Skin epidermis (tissue), 12 donors: ENCODE results near the gene TPPP2.
A peak's percentile ranks its signal among the peaks of the same experiment; 100 is the strongest.

ENCODE experiments used
- H3K27ac ChIP-seq, 21 experiments: fragments of 200-600 bp; sonication (generic) in 11 of 21; one replicate each; pipeline ENCODE4 v1.5.0; 2020; ENCODE audit warnings: mild to moderate bottlenecking in 3 of 21, inconsistent platforms in 2 of 21, moderate library complexity in 2 of 21
- H3K4me3 ChIP-seq, 7 experiments: fragments of 200-600 bp; sonication (generic) in 2 of 7; one replicate each; pipeline ENCODE4 v1.5.0; 2020; ENCODE audit warnings: inconsistent platforms in 2 of 7, mild to moderate bottlenecking in 2 of 7, moderate library complexity in 1 of 7

The TPPP2 gene

DNA sequence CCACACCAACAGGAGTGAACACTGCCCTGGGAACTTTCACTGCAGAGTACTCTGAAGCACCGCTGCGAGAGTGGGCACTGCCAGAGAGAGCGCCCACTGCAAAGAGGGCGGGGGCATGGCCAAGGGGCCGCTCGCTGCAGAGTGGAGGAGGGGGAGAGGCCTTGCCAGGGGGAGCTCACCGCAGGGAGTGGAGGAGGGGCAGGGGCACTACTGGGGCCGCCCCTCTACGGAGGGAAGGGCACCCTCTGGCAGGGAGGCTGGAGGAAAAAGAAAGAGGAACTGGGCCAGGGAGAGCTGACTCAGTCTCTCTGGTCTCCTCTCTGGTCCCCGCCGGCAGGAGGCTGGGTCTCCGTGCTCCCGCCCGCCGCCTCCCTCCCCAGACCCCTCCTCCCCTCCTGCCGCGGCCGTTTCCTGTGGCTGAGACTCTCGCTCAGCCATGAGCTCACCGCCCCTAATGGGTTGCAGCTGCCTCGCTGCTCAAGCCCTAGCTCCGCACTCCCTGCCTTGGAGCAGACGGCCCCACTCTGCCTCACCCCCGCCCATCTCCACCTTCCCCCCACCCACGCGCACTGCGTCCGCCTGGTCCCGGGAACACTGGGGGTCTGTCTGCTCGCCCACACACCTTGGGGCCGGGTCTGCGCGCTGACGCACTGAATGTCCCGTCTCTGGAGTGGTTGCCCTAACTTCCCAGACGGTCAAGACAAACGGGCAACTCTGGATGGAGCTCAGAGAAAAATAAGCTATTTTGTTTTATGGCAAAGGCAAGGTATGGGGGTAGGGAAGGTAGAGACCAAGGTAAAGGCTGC, 41.4 kb downstream of the TPPP2 start:
- H3K27ac ChIP-seq, result peak overlapping the region; percentile 33 to 94 (median 88)
- H3K4me3 ChIP-seq, result peak overlapping the region; percentile 48 to 72 (median 61)

DNA sequence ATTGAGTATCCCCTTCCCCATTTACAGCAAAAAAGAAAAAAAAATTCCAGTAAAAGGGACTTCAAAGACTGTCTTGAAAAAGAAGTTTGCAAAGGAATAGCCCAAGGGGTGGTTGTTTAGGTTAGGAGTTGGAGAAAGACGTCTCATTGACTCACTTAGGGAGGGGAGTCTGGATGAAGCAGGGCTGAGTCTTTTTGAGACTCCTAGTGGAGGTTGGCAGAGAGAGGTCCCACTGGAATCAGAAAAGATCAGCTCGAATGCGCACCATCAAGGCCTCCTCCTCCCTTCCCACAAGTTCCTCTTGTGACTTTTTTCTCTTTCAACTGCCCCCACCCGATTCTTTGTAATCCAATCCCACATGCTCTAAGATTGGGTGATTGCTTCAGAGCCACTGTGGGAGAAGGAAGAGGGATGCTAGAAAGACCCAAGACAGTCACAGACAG, 42.0 kb downstream of the TPPP2 start:
- Histone ChIP-seq H3K27ac (peak overlapping the region in 20 of 21 experiments; percentile 48 to 94 (median 88)), H3K4me3 (peak overlapping the region; percentile 48 to 72 (median 61))

DNA sequence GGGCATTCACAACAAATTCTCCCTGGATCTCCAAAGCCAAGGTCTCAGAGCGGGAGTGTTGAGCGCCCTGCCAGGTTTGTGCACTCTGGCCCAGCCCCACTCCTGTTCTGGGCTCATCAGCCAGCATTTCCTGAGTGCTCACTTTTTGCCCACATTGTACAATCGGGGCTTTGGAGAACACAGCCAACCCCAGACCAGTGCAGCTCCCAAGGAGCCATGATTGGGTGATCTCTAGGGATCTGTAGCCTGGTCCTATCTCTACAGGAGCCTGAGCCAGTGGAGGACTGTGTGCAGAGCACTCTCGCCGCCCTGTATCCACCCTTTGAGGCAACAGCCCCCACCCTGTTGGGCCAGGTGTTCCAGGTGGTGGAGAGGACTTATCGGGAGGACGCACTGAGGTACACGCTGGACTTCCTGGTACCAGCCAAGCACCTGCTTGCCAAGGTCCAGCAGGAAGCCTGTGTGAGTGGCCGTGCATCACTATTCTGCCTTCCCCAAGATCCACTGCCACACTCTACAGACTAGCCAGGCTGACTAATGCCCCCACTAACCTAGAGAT, 42.8 kb downstream of the TPPP2 start:
- Histone ChIP-seq H3K4me3 (no peak overlapping the region), H3K27ac (peak overlapping the region in 13 of 21 experiments; percentile 14 to 94 (median 89))

DNA sequence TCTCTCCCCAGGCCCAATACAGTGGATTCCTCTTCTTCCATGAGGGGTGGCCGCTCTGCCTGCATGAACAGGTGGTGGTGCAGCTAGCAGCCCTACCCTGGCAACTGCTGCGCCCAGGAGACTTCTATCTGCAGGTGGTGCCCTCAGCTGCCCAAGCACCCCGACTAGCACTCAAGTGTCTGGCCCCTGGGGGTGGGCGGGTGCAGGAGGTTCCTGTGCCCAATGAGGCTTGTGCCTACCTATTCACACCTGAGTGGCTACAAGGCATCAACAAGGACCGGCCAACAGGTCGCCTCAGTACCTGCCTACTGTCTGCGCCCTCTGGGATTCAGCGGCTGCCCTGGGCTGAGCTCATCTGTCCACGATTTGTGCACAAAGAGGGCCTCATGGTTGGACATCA, 43.9 kb downstream of the TPPP2 start:
- Histone ChIP-seq H3K4me3 (no peak overlapping the region), H3K27ac (peak overlapping the region in 2 of 21 experiments; percentile 30 to 40)

DNA sequence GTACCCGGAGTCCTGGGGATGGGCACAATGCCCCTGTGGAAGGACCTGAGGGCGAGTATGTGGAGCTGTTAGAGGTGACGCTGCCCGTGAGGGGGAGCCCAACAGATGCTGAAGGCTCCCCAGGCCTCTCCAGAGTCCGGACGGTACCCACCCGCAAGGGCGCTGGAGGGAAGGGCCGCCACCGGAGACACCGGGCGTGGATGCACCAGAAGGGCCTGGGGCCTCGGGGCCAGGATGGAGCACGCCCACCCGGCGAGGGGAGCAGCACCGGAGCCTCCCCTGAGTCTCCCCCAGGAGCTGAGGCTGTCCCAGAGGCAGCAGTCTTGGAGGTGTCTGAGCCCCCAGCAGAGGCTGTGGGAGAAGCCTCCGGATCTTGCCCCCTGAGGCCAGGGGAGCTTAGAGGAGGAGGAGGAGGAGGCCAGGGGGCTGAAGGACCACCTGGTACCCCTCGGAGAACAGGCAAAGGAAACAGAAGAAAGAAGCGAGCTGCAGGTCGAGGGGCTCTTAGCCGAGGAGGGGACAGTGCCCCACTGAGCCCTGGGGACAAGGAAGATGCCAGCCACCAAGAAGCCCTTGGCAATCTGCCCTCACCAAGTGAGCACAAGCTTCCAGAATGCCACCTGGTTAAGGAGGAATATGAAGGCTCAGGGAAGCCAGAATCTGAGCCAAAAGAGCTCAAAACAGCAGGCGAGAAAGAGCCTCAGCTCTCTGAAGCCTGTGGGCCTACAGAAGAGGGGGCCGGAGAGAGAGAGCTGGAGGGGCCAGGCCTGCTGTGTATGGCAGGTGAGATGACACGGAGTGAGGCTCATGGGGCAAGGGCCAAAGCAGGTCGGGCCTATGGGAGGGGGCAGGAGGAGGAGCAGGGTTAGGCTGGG, 44.6 kb downstream of the TPPP2 start:
- Histone ChIP-seq H3K27ac (peak overlapping the region in 3 of 21 experiments; percentile 9 to 38 (median 30)), H3K4me3 (no peak overlapping the region)

DNA sequence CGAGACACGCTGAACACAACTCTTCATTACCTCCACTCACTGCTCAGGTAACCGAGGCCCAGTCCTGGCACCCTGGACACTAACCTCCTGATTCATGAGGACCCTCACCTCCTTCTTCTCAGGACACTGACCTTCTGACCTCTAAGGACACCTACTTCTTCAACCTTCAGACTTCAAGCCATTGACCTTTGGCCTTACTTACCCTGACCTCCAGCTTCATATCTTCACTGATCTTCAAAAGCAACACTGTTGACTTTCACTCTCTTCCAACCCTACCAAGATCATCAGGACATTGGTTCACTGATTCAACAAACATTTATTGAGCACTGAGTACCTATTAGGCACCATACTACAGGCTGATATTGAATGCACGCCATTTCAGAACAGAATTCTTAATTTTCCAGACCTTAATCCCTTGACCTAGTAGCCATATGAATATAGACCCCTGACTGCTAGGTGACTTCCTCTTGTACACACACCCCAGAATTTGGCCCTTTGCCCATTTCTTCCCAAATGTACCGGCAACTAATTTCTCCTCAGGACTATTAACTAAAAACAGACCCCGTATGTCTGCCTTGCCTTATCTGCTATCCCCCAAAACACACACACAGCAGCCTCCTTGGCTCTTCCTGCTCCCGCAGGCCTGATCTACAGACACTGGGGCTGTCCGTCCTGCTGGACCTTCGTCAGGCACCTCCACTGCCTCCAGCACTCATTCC, 45.9 kb downstream of the TPPP2 start:
- Histone ChIP-seq H3K4me3 (no peak overlapping the region), H3K27ac (no peak overlapping the region)

DNA sequence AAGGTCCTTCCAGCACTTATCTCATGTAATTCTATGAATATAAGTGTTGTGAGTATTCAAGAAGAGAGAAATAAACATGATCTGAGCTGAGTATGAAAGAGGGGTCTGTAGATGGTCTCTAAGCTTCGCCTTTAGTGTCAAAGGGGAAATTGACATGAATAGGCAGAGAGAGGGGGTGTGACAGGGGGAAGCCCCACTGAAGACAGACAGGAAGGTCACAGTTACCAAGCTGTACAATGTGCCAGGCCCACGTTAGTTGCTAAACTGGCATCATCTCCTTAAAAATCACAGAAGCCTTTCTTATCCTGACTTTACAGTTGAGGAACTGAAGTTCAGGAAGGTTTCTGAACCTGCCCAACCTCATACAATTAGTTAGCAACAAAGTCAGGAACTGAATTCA, 47.7 kb downstream of the TPPP2 start:
- Histone ChIP-seq H3K4me3 (no peak overlapping the region), H3K27ac (no peak overlapping the region)

DNA sequence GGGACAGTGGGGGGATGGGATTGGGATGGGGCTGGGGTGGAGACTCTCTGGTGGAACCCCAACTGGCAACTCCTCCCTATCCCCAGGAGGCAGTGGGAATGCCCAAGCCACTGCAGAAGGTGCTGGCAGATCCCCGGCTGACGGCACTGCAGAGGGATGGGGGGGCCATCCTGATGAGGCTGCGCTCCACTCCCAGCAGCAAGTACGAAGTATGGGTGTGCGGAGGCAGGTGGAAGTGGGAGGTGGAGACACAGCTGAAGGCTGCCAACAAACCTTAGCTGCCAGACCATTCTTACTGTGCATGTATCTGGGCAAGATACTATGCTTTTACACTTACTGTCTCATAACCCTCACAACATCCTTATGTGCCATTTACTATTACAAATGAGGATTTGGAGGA, 48.3 kb downstream of the TPPP2 start:
- no peak overlapping the region for H3K4me3 ChIP-seq
- no peak overlapping the region for H3K27ac ChIP-seq

DNA sequence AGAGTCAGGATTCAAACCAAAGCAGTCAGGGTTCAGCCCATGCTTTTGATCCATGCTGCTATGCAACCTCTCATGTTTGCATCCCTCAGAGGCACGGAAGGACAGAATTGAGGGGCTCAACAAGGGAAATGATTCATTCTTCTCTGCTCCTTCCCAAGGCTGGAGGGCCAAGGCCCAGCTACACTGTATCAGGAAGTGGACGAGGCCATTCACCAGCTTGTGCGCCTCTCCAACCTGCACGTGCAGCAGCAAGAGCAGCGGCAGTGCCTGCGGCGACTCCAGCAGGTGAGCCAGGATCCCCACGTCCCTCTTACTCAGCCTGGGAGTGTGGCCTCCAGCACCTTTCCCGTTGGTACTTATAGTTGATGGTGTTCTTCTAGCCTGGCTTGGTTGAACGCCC, 48.7 kb downstream of the TPPP2 start:
- no peak overlapping the region for H3K27ac ChIP-seq
- H3K4me3 ChIP-seq, result no peak overlapping the region

DNA sequence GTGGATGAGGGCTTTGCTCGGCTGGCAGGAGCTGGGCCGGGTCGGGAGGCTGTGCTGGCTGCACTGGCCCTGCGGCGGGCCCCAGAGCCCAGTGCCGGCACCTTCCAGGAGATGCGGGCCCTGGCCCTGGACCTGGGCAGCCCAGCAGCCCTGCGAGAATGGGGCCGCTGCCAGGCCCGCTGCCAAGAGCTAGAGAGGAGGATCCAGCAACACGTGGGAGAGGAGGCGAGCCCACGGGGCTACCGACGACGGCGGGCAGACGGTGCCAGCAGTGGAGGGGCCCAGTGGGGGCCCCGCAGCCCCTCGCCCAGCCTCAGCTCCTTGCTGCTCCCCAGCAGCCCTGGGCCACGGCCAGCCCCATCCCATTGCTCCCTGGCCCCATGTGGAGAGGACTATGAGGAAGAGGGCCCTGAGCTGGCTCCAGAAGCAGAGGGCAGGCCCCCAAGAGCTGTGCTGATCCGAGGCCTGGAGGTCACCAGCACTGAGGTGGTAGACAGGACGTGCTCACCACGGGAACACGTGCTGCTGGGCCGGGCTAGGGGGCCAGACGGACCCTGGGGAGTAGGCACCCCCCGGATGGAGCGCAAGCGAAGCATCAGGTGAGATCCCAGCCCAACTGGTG, 51.6 kb downstream of the TPPP2 start:
- no peak overlapping the region for H3K4me3 ChIP-seq
- no peak overlapping the region for H3K27ac ChIP-seq
